AG04450 (cell line): ENCODE data around the gene PPDPF. TPM values are rescaled to one million over a fixed set of nuclear protein-coding genes. Genes with fewer than 3 reads are reported as not detected.

Source experiments
- CTCF ChIA-PET: fragments of 300-600, 350-600 bp; formaldehyde crosslinking; extraction: SDS; loops from one replicate; lab custom pipeline; 2022; ENCODE audit warnings: antibody characterized with exemption, inconsistent platforms; lab: Charles Lee
- POLR2A ChIA-PET: fragments of 350-600 bp; formaldehyde crosslinking; extraction: SDS; loops from one replicate; lab custom pipeline; 2021; ENCODE audit warnings: antibody characterized with exemption, inconsistent platforms; lab: Yijun Ruan, JAX
- DNase-seq: peaks from one replicate; pipeline ENCODE4 v3.0.0-alpha.2; 2011; ENCODE audit warnings: low read depth, low spot score
- H3K27ac ChIP-seq: one replicate; pipeline ENCODE4 v1.5.1; 2012; ENCODE audit warnings: low read depth, low read length, control low read depth
- H3K27me3 ChIP-seq: one replicate; pipeline ENCODE4 v1.6.0; 2012; ENCODE audit warnings: low read length; ENCODE audit not compliant: control insufficient read depth, insufficient read depth
- H3K4me3 ChIP-seq: 2 replicates; pipeline ENCODE4 v1.5.1; 2011; ENCODE audit warnings: mild to moderate bottlenecking, low read depth, low read length, control low read depth
- H3K9me3 ChIP-seq: 2 replicates; pipeline ENCODE4 v1.5.1; 2012; ENCODE audit warnings: low read length; ENCODE audit not compliant: control insufficient read depth, insufficient read depth
- polyA plus RNA-seq: library from polyadenylated mRNA; depleted of rRNA; stranded (reverse); fragments of >200 nt; gene quantifications from 2 replicates; pipeline ENCODE4 v1.2.3, GENCODE V29; 2011
- TF ChIP-seq, protein P1 (sequence below): IDR thresholded peaks from 2 replicates; pipeline ENCODE4 v1.5.1; 2011; ENCODE audit warnings: low read depth, low read length, control low read depth, inconsistent platforms

PPDPF gene
- polyA plus RNA-seq, 1 experiment, result 13.5 TPM

DNA sequence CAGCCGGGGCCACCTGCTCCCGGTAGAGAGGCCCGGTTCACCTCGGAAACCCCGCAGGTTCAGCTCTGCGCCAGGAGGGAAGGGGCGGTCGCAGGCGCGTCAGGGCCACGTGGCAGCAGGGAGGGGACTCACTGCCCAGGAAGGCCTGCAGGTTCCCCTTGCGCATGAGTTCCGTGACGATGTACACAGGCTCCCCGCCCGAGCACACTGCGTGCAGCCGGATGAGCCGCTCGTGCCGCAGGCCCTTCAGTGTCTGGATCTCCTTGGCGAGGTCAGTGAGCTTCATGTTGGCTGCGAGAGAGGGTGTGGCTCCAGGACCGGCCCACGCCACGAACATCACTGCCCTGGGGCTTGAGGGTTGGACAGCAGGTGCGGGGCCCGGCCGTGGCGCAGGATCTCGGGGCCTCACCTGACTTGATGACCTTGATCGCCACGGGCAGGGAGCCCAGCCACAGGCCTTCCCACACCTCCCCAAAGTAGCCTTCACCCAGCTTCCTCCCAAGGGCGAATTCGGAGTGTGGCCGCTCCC, 21.5 kb downstream of the PPDPF start:
- CTCF ChIA-PET, result no interaction called here
- no peak for DNase-seq
- POLR2A ChIA-PET, result interaction anchor here (0.6 kb wide), 1 partner anchor 438 kb away, joined by 5 read pairs; no protein-coding TSS in a partner anchor
- Histone ChIP-seq H3K27ac (no peak overlapping the region), H3K27me3 (peaks cover 20% of the 10 kb centered on the region), H3K9me3 (no peaks in the 10 kb centered on the region; the same call in 1 of the 2 replicates), H3K4me3 (no peak overlapping the region)
- TF ChIP-seq, protein P1, sequence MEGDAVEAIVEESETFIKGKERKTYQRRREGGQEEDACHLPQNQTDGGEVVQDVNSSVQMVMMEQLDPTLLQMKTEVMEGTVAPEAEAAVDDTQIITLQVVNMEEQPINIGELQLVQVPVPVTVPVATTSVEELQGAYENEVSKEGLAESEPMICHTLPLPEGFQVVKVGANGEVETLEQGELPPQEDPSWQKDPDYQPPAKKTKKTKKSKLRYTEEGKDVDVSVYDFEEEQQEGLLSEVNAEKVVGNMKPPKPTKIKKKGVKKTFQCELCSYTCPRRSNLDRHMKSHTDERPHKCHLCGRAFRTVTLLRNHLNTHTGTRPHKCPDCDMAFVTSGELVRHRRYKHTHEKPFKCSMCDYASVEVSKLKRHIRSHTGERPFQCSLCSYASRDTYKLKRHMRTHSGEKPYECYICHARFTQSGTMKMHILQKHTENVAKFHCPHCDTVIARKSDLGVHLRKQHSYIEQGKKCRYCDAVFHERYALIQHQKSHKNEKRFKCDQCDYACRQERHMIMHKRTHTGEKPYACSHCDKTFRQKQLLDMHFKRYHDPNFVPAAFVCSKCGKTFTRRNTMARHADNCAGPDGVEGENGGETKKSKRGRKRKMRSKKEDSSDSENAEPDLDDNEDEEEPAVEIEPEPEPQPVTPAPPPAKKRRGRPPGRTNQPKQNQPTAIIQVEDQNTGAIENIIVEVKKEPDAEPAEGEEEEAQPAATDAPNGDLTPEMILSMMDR, result no peak

DNA sequence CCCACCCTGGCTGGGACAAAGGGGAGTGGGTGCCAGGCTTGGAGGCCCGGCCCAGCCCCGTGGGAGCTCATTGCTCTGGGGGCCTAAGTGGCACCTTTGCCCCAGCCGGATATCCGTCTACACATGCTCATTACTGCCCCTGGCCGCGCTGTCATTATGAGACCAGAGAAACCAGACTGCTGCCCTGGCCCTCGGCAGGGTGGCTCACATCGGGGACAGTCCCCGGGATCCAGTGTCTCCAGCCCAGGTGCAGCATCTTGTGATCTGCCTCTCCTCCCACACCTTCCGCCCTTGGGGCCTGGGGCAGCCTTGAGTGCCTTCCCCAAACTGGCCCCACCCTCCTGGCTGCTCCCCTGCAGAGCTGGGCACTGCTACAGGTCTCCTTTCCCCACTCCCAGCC, 22.1 kb downstream of the PPDPF start:
- Histone ChIP-seq H3K27ac (no peak overlapping the region), H3K4me3 (no peak overlapping the region), H3K9me3 (no peaks in the 10 kb centered on the region; the same call in 1 of the 2 replicates), H3K27me3 (peaks cover 24% of the 10 kb centered on the region)
- TF ChIP-seq, protein P1, result no peak
- POLR2A ChIA-PET, result no interaction called here
- DNase-seq, result no peak
- CTCF ChIA-PET, result no interaction called here

DNA sequence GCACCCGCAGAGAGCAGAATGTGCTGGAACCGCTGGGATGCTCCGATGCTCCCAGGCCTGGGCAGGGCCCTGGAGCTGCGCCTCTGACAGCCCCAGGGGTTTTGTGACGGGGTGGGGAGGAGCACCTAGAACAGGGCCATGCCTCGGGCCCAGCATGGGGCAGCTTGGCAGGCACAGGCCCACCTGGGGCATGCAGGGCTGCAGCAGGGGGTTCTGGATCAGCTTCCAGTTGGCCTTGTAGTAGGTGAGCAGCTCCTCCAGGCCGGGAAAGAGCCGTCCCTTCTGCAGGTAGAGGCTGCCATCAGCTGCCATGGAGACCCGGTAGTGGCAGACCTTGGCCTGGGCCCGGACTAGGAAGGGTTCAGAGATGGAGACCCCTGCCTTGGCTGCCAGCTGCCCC, 22.6 kb downstream of the PPDPF start:
- DNase-seq, result no peak
- no peaks in the 10 kb centered on the region; the same call in 1 of the 2 replicates for H3K9me3 ChIP-seq
- ChIA-PET POLR2A (interaction anchor here (0.6 kb wide), 1 partner anchor 14 kb away, joined by 3 read pairs; no protein-coding TSS in a partner anchor), CTCF (no interaction called here)
- TF ChIP-seq, protein P1, result no peak
- H3K27ac ChIP-seq, result no peak overlapping the region
- peaks cover 25% of the 10 kb centered on the region for H3K27me3 ChIP-seq
- H3K4me3 ChIP-seq, result no peak overlapping the region

DNA sequence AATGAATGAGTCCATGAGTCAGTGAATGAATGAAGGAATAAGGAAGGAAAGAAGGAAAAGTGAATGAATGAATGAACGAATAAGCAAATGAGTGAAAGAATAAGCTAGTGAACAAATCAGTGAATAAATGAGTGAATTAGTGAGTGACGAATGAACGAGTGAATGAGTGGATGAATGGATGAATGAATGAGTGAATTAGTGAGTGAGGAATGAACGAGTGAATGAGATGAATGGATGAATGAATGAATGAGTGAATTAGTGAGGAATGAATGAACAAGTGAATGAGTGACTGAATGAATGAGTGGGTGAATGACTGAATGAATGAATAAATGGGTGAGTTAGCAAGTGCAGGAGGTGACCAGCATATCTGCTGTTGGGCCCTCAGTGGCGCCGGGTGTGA, 23.2 kb downstream of the PPDPF start:
- TF ChIP-seq, protein P1, result no peak
- ChIA-PET CTCF (no interaction called here), POLR2A (interaction anchor here (0.6 kb wide), 1 partner anchor 14 kb away, joined by 3 read pairs; no protein-coding TSS in a partner anchor)
- Histone ChIP-seq H3K4me3 (no peak overlapping the region), H3K27ac (no peak overlapping the region), H3K9me3 (no peaks in the 10 kb centered on the region; the same call in 1 of the 2 replicates), H3K27me3 (peaks cover 30% of the 10 kb centered on the region)
- DNase-seq, result no peak

DNA sequence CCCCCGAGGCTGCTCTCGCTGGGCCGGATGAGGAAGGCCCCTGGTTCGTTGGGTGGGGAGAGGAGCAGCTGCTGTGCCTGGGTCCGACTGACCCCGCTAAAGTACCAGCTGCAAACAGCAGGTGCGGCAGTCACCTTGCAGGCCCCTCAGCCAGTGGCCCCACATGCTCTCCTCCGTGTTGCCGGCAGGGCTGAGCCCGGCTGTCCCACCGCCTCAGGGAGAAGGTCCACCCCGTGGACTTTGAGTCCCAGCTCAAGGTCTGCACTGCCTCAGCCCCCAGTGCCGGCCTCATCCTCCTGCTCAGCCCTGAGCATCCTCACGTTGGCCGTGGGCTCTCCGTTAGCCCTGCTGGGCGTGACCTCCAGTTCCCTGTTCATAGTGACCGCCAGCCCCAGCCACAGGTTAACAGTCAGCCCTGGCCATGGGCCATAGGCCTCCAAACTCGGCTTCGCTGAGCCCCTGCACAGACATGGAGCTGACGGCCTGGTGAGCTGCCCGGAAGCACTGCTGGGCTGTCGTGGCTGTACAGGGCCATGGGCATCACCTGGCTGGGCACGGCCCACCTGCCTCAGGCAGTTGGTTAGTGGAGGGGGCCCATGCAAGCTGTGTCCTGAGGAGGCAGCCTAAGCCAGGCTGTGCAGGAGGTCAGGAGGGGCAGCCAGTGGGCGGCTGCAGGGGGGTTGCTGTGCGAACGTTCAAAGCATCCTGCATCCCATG, 23.8 kb downstream of the PPDPF start:
- peaks cover 30% of the 10 kb centered on the region for H3K27me3 ChIP-seq
- DNase-seq, result no peak
- H3K4me3 ChIP-seq, result no peak overlapping the region
- CTCF ChIA-PET, result no interaction called here
- no peaks in the 10 kb centered on the region; the same call in 1 of the 2 replicates for H3K9me3 ChIP-seq
- TF ChIP-seq, protein P1, result no peak
- POLR2A ChIA-PET, result no interaction called here
- no peak overlapping the region for H3K27ac ChIP-seq
